Effector CD4-positive, alpha-beta T cell (primary cell): ENCODE data around the gene SLC17A9.
"Not testable (repeated sequence)": the region's sequence is repeated elsewhere in the genome, so short reads cannot be mapped to it uniquely, and the experiment has no call there.

ENCODE experiments used
- DNase-seq: peaks from one replicate; pipeline ENCODE4 v3.0.0-alpha.2; 2020

SLC17A9 gene

GRCh38 chr20:62956387-62957135, 4.1 kb downstream of the SLC17A9 start:
- DNase-seq: no peak

GRCh38 chr20:62957136-62958117, 4.9 kb downstream of the SLC17A9 start:
- DNase-seq: no peak

- DNase-seq: no peak
Measured at GRCh38 chr20:62958388-62959100, 6.0 kb downstream of the SLC17A9 start.

- no peak for DNase-seq
Measured at GRCh38 chr20:62959101-62959971, 6.8 kb downstream of the SLC17A9 start.

GRCh38 chr20:62959998-62960436, 7.5 kb downstream of the SLC17A9 start:
- DNase-seq: no peak

GRCh38 chr20:62960446-62961309, 8.2 kb downstream of the SLC17A9 start:
- not testable (repeated sequence) for DNase-seq

- no peak for DNase-seq
Measured at GRCh38 chr20:62961310-62961783, 8.8 kb downstream of the SLC17A9 start.

GRCh38 chr20:62961799-62962198, 9.3 kb downstream of the SLC17A9 start:
- no peak for DNase-seq

- DNase-seq: no peak
Measured at GRCh38 chr20:62962221-62962879, 9.8 kb downstream of the SLC17A9 start.

GRCh38 chr20:62962891-62963613, 10.5 kb downstream of the SLC17A9 start:
- DNase-seq: no peak

- no peak for DNase-seq
Measured at GRCh38 chr20:62963614-62964397, 11.3 kb downstream of the SLC17A9 start.

- no peak for DNase-seq
Measured at GRCh38 chr20:62964700-62965099, 12.2 kb downstream of the SLC17A9 start.

- DNase-seq: no peak
Measured at GRCh38 chr20:62965363-62965771, 12.9 kb downstream of the SLC17A9 start.

GRCh38 chr20:62966212-62967148, 14.0 kb downstream of the SLC17A9 start:
- DNase-seq: no peak

GRCh38 chr20:62967149-62967501, 14.6 kb downstream of the SLC17A9 start:
- DNase-seq: no peak

- DNase-seq: no peak
Measured at GRCh38 chr20:62967628-62968351, 15.3 kb downstream of the SLC17A9 start.
